ENCODE results near the gene TUBB3.

- no peak for TF ChIP-seq POLR2AphosphoS5 (IDR thresholded peaks at IDR 0.05; ENCODE audit: low read depth, low read length)
- no peak for TF ChIP-seq POLR2A (IDR thresholded peaks at IDR 0.05; ENCODE audit: low read depth, low read length)
- no peak for TF ChIP-seq TAF1 (IDR thresholded peaks at IDR 0.05; ENCODE audit: borderline replicate concordance, low read depth, low read length)
These were observed 7.6 kb upstream of the TUBB3 start for GRCh38 chr16:89915303-89916232.

Data from GM12892 (cell line).